Stimulated activated CD4-positive, alpha-beta T cell treated with anti-CD3 and anti-CD28 coated beads, Interleukin-15, amount 100 ng/mL, for 24 hours (primary cell): Measurements from ENCODE around the gene GRK6.
"Not testable (repeated sequence)": the region's sequence is repeated elsewhere in the genome, so short reads cannot be mapped to it uniquely, and the experiment has no call there.

Experiments
- DNase-seq: peaks from one replicate; pipeline ENCODE4 v3.0.0-alpha.2; 2020

GRK6 gene

DNA sequence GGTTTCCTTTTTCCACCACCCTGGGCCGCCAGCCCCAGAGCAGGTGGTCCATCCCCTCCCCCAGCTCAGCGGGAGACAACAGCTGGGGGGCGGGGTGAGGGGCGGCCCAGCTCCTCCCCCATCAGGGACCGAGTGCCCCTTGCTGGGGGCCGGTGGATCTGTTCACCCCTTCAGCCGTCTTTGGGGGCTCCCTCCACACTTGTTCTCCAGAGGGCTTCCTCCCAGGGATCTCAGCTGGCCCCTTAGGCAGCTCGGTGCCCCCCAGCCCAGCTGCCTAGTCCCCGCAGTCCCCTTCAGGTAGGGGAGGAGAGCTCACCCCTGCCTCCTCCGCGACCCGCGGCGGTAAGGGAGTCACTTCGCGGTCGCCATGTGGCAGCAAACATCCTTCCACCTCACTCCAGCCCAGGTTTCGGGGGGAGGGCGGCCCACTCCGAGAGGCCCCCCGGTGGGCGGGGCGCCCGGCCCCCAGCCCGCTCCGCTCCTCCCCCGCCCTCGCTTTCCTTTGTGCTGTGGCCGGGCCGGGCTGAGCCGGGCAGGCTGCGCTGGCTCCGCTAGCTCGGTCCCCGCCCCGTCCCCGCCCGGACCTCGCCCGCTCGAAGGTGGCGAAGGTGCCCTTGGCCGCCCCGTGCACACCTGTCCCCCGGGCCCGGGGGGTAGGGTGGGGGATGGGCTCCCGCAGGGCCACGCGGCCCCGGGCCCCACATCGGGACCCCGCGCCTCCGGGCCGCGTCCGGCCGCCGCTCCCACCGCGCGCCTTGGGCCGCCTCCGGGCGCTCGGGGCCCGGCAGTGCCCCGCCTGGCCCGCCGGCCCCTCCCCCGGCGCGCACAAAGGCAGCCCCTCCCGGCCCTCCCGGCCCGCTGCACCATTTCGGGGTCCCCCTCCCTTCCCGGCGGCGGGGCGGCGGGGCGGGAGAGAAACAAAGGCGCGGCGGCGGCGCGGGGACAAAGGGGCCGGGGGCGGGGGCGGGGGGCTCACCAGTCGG is 46.3 kb downstream of the GRK6 start:
- DNase-seq = peak; percentile 73

DNA sequence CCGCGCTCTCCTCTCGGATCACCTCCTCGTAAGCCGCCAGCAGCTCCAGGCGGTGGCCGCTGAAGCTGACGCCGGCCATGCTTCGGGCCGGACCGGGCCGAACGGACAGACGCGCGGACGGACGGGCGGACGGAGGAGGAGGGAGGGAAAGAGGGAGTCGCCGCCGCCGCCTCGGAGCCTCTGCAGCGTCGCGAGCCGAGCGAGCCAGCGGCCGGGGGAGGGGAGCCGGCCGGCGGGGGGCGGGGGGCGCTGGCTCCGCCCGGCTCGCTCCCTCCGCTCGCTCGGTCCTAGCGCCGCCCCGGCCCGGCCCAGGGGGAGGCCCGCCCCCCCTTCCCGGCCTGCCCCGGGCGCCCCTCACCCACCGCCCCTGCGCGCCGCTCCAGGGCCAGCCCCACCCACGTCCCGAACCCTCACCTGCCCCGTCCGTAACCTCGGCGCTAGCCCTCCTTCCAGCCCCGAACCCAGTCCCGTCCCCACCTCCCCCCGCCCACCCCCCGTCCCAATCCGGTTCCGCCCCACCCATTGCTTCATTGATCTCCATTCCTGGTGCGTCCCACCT is 47.0 kb downstream of the GRK6 start, which contains the start of gene DBN1:
DBN1 (minus strand) TSS at position 192 of the 559 bp plus-strand sequence; CDS start at position 79, 113 bp downstream.
- DNase-seq = no peak

DNA sequence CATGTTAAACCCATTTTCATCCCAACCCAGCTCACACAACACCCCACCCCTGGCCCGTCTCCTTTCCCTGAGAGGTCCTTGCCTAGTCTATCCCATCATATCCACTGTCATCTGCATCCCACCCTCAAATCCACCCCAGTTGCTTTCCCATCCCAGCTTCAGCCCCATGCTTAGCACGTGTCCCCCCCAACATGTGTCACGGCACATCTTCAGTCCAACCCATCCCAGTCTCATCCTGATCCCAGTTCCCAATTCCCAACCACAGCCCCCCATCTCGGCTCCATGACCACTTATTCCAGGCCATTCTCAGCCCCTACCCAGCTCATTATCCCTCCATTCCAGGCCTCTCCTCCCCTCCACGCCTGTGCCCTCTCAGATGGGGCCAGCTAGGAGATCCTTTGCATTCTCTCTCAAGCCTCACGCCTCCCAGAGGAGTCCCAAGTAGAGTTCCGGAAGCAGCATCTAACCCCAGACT is 47.6 kb downstream of the GRK6 start:
- no peak for DNase-seq

GRCh38 chr5:177474846-177475562 is 48.5 kb downstream of the GRK6 start:
- no peak for DNase-seq

- no peak for DNase-seq
Measured at GRCh38 chr5:177475563-177476427, 49.3 kb downstream of the GRK6 start.

- DNase-seq = no peak
Measured at GRCh38 chr5:177476531-177477233, 50.2 kb downstream of the GRK6 start.

DNA sequence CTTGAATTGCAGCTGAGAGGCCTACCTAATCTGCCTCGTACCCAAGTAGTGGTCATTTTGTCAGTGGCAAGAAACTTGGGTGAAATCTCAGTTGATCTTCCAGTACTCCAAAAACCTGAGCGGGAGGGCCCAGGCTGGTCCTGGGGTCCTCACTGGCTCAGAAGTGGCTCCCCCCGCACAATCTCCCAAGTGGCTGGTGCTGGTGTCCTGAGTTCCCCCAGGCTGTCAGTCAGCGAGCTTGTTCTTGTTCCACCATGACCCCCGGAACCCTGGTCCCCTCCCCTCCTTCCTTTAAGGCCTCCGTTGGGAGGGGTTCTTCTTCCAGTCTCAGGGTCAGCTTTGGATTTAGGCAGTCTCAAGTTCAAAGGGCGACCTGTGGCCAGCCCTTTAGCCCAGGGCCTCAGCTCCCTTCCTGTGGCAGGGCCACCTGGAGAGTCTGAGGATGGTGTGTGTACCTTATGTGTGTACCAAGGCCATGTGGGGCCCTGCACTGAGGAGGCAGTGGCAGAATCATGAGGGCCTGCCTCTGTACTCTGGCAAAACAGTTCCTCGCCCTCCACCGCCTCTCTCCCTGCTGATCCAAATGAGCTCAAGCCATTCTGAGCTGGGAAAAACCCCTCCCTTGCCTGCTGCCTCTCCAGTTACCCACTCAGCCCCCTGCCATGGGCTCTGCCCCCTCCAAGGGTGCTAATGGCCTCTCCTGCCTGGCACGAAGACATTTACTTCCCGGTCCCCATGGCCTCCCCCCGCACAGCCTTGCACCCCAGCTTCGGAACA is 51.4 kb downstream of the GRK6 start:
- DNase-seq = no peak

GRCh38 chr5:177478711-177479646 is 52.5 kb downstream of the GRK6 start:
- DNase-seq = peak; percentile 48

DNA sequence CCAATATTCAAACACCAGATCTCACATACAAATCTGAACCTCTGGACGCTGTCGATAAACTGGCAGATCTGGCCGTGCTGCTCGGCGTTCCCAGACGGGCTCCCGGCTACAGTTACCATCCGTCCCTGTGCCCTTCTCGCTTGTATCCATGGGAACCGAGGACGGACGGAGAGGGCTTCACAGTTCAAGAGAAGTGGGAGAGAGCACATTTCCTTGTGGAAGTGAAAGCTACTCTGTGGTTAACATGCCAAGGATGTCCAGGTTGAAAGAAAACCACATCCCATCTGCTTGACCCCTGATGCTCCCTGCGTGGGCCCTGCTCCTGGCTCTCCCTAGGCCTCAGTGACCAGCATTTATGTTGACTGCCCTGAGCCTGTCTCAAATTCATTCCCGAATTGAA is 53.3 kb downstream of the GRK6 start:
- DNase-seq = no peak

- DNase-seq = no peak
Measured at GRCh38 chr5:177482359-177482795, 55.9 kb downstream of the GRK6 start.

GRCh38 chr5:177483042-177483441 is 56.6 kb downstream of the GRK6 start:
- no peak for DNase-seq

- no peak for DNase-seq
Measured at GRCh38 chr5:177483994-177484901, 57.8 kb downstream of the GRK6 start.

DNA sequence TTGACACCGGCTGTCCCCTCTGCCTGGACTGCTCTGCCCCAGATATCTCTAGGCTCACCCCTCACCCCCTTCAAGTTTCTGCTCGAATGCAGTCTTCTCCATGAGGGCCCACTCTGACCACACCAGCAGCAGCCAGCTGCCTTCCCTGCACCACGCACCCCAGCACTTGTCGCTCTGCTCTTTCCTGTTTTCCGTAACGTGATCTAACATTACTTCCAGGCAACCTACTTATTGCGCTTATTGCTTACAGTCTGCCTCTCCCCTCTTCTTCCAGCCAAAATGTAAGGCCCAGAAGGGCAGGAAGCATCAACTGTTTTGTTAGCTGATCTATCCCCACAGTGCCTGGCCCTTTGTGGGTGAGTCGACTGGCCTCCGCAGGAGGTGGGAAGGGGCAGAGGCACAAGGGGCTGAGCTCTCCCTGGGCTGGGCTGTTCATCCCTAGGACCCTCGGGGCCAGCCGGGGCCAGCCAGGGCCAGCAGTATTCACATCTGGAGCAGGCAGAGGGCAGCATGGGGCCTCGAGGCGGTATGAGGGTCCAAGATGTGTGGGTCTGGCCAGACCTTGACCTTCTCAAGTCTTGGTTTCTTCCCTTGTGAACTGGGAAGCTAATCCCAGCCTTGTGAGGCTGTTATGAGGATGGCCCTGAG is 58.5 kb downstream of the GRK6 start:
- DNase-seq = no peak

GRCh38 chr5:177485753-177486152 is 59.3 kb downstream of the GRK6 start:
- DNase-seq = not testable (repeated sequence)

DNA sequence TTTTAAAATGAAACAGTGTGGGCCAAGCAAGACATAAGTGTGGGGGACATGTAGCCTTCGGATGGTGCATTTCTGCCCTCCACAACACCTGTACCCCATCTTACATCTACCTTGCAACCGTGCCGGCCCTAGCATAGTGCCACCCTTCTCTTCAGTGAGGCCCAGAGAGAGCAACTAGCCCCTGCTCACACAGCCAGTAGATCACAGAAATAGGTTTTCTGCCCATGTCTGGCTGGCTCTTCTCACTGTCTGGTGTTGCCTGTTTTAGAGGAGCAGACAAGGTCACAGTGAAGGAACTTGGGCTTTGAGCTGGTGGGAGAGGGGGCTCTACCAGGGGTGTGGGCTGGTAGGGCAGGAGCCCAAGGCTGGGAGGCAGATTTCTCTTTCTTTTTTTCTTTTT is 59.8 kb downstream of the GRK6 start:
- DNase-seq = no peak

DNA sequence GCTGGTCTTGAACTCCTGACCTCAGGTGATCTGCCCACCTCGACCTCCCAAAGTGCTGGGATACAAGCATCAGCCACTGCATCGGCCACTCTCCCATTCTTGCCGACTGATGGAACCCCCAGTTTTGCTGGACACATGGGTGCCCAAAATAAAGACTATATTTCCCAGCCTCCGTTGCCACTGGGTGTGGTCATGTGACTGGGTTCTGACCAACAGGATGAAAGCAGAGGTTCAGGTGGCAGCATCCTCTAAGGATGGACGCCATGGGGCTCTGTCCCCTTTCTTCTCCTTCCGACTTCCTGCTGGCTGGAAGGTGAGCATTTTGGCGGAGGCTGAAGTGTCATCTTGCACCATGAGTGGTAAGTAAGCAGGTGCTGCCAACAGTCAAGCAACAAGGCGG is 60.7 kb downstream of the GRK6 start:
- DNase-seq = no peak

DNA sequence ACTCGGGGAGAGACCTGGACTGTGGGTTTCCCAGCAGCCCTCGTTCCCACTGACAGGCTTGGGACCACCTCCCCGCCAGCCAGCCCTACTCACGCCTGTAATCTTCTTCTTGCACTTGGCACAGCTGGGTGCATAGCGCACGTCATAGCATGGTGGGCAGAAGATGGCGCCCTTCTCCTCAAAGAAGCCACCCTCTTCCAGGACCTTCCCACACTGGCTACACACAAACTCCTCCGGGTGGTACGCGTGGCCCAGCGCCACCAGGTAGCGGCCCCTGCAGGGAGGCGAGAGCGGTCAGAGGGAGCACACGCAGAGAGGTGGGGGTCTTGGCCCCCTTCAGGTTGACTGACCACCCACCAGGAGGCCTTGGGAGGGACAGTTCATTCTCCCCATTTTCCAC is 61.5 kb downstream of the GRK6 start:
- DNase-seq = no peak

GRCh38 chr5:177489119-177489716 is 62.7 kb downstream of the GRK6 start:
- no peak for DNase-seq
